HL-60 (cell line): Measurements from ENCODE around the gene RPN2.

Experiments used
- DNase-seq, 2 experiments: peaks; one replicate each; pipeline ENCODE4 v3.0.0-alpha.2; 2010 to 2020; ENCODE audit warnings: low read depth in 1 of 2, low spot score in 1 of 2
- H3K27ac ChIP-seq: fragments of 250-450 bp; sonication (Bioruptor Pico); replicated peaks from 2 replicates; pipeline ENCODE4 v1.5.1; 2020; ENCODE audit warnings: mild to moderate bottlenecking, moderate library complexity
- H3K27me3 ChIP-seq: fragments of 250-450 bp; sonication (Bioruptor Pico); 2 replicates; pipeline ENCODE4 v1.5.1; 2021; ENCODE audit warnings: mild to moderate bottlenecking, moderate library complexity; ENCODE audit not compliant: insufficient read depth, poor library complexity, severe bottlenecking
- H3K4me3 ChIP-seq: replicated peaks from 2 replicates; pipeline ENCODE4 v1.5.1; 2011; ENCODE audit warnings: mild to moderate bottlenecking, control low read depth, low read length; ENCODE audit not compliant: insufficient read depth
- GABPA ChIP-seq: IDR thresholded peaks from 2 replicates; pipeline ENCODE4 v1.6.1; 2012; ENCODE audit warnings: low read depth
- POLR2AphosphoS5 ChIP-seq: IDR thresholded peaks from 2 replicates; pipeline ENCODE4 v1.6.1; 2012; ENCODE audit warnings: low read depth
- SPI1 ChIP-seq: IDR thresholded peaks from 2 replicates; pipeline ENCODE4 v1.6.1; 2012; ENCODE audit warnings: low read depth, mild to moderate bottlenecking, borderline replicate concordance
- TF ChIP-seq, protein P1 (sequence below): IDR thresholded peaks from one replicate; pipeline ENCODE4 v1.5.1; 2011; ENCODE audit warnings: low read length, control low read depth, inconsistent platforms; ENCODE audit not compliant: insufficient read depth
- TF ChIP-seq, protein P2 (sequence below): IDR thresholded peaks from 2 replicates; pipeline ENCODE4 v1.6.1; 2012; ENCODE audit warnings: low read depth; ENCODE audit not compliant: insufficient replicate concordance

RPN2 gene

GRCh38 chr20:37220731-37221130, 41.6 kb downstream of the RPN2 start:
- H3K27ac ChIP-seq = peak overlapping the region; percentile 20; the same call in 1 of the 2 replicates
- TF ChIP-seq, protein P1, sequence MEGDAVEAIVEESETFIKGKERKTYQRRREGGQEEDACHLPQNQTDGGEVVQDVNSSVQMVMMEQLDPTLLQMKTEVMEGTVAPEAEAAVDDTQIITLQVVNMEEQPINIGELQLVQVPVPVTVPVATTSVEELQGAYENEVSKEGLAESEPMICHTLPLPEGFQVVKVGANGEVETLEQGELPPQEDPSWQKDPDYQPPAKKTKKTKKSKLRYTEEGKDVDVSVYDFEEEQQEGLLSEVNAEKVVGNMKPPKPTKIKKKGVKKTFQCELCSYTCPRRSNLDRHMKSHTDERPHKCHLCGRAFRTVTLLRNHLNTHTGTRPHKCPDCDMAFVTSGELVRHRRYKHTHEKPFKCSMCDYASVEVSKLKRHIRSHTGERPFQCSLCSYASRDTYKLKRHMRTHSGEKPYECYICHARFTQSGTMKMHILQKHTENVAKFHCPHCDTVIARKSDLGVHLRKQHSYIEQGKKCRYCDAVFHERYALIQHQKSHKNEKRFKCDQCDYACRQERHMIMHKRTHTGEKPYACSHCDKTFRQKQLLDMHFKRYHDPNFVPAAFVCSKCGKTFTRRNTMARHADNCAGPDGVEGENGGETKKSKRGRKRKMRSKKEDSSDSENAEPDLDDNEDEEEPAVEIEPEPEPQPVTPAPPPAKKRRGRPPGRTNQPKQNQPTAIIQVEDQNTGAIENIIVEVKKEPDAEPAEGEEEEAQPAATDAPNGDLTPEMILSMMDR = no peak
- H3K4me3 ChIP-seq = no peak overlapping the region
- DNase-seq = no peak
- no peaks in the 10 kb centered on the region for H3K27me3 ChIP-seq

DNA sequence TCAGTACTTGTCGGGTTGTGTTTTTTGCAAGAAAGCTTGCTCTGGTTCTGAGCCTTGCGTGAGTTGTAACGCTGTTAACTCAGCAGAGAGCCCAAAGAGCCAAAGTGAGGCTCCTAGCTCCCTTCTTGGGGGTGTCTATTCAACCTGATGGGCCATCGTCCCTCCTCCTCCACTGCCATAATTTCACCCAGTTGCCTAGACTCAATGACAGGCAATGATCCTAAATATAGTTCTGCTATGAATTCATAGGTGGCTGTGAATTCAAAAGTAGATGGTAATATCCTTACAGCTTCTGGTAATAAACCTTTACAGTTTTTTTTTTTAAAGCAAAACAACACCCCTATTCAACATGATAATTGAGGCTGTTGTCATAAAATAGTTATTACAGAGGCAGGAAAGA, 43.0 kb downstream of the RPN2 start:
- H3K27ac ChIP-seq = no peak overlapping the region
- no peak for DNase-seq
- H3K27me3 ChIP-seq = no peaks in the 10 kb centered on the region
- TF ChIP-seq POLR2AphosphoS5 (no peak), GABPA (no peak), SPI1 (no peak)
- TF ChIP-seq, protein P2, sequence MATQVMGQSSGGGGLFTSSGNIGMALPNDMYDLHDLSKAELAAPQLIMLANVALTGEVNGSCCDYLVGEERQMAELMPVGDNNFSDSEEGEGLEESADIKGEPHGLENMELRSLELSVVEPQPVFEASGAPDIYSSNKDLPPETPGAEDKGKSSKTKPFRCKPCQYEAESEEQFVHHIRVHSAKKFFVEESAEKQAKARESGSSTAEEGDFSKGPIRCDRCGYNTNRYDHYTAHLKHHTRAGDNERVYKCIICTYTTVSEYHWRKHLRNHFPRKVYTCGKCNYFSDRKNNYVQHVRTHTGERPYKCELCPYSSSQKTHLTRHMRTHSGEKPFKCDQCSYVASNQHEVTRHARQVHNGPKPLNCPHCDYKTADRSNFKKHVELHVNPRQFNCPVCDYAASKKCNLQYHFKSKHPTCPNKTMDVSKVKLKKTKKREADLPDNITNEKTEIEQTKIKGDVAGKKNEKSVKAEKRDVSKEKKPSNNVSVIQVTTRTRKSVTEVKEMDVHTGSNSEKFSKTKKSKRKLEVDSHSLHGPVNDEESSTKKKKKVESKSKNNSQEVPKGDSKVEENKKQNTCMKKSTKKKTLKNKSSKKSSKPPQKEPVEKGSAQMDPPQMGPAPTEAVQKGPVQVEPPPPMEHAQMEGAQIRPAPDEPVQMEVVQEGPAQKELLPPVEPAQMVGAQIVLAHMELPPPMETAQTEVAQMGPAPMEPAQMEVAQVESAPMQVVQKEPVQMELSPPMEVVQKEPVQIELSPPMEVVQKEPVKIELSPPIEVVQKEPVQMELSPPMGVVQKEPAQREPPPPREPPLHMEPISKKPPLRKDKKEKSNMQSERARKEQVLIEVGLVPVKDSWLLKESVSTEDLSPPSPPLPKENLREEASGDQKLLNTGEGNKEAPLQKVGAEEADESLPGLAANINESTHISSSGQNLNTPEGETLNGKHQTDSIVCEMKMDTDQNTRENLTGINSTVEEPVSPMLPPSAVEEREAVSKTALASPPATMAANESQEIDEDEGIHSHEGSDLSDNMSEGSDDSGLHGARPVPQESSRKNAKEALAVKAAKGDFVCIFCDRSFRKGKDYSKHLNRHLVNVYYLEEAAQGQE = no peak
- TF ChIP-seq, protein P1 = no peak
- no peak overlapping the region for H3K4me3 ChIP-seq

- peak; percentile 74 to 84 for DNase-seq
- H3K27ac ChIP-seq = 0 out of 2 replicates have a peak overlapping the region, but pooled peaks have one; percentile 1
- TF ChIP-seq GABPA (no peak), SPI1 (peak; percentile 67; the same call in 1 of the 2 replicates)
Observed at GRCh38 chr20:37223053-37223452, 43.9 kb downstream of the RPN2 start.

GRCh38 chr20:37225146-37225545, 46.0 kb downstream of the RPN2 start:
- H3K4me3 ChIP-seq = no peak overlapping the region
- no peak for DNase-seq
- H3K27me3 ChIP-seq = no peaks in the 10 kb centered on the region
- TF ChIP-seq POLR2AphosphoS5 = no peak
- TF ChIP-seq, protein P1 = no peak
- TF ChIP-seq, protein P2 = no peak
- no peak for TF ChIP-seq SPI1
- TF ChIP-seq GABPA = no peak
- no peak overlapping the region for H3K27ac ChIP-seq

More at GRCh38 chr20:37223053-37223452, 43.9 kb downstream of the RPN2 start:
- Histone ChIP-seq H3K27me3 (no peaks in the 10 kb centered on the region), H3K4me3 (no peak overlapping the region)
